Osteoblast (primary cell): Measurements from ENCODE around the gene GAST. TPM values are rescaled to one million over a fixed set of nuclear protein-coding genes. Genes with fewer than 3 reads are reported as not detected.

Experiments used
- DNase-seq: peaks from one replicate; pipeline ENCODE4 v3.0.0; 2011; ENCODE audit warnings: low spot score, mixed read lengths; ENCODE audit not compliant: insufficient read length; ENCODE audit errors: missing footprints
- H2AFZ ChIP-seq: 2 replicates; pipeline ENCODE4 v1.6.0; 2011; ENCODE audit warnings: mild to moderate bottlenecking, low read length
- H3K27ac ChIP-seq: 2 replicates; pipeline ENCODE4 v1.5.1; 2011; ENCODE audit warnings: mild to moderate bottlenecking, low read depth, low read length, moderate library complexity
- H3K27me3 ChIP-seq: 2 replicates; pipeline ENCODE4 v1.6.0; 2012; ENCODE audit warnings: mild to moderate bottlenecking, control low read depth, inconsistent platforms, low read length, moderate library complexity; ENCODE audit not compliant: insufficient read depth
- H3K36me3 ChIP-seq: 2 replicates; pipeline ENCODE4 v1.5.1; 2011; ENCODE audit warnings: mild to moderate bottlenecking, low read length, control low read depth, moderate library complexity; ENCODE audit not compliant: insufficient read depth
- H3K4me1 ChIP-seq: 2 replicates; pipeline ENCODE4 v1.5.1; 2011; ENCODE audit warnings: mild to moderate bottlenecking, low read length, control low read depth, moderate library complexity; ENCODE audit not compliant: insufficient read depth
- H3K4me2 ChIP-seq: 2 replicates; pipeline ENCODE4 v1.6.0; 2011; ENCODE audit warnings: mild to moderate bottlenecking, low read length; ENCODE audit not compliant: insufficient read depth
- H3K4me3 ChIP-seq: fragments of 200-600 bp; sonication (generic); 3 replicates; pipeline ENCODE4 v1.5.1; 2012; ENCODE audit warnings: mild to moderate bottlenecking, low read length, inconsistent platforms; ENCODE audit not compliant: insufficient read depth
- H3K79me2 ChIP-seq: 2 replicates; pipeline ENCODE4 v1.6.0; 2012; ENCODE audit warnings: mild to moderate bottlenecking, low read length, control low read depth, inconsistent platforms; ENCODE audit not compliant: insufficient read depth
- H3K9me3 ChIP-seq: 2 replicates; pipeline ENCODE4 v1.5.1; 2011; ENCODE audit warnings: low read depth, low read length, control low read depth
- H4K20me1 ChIP-seq: 2 replicates; pipeline ENCODE4 v1.6.0; 2012; ENCODE audit warnings: mild to moderate bottlenecking, low read length, control low read depth; ENCODE audit not compliant: insufficient read depth
- CTCF ChIP-seq: IDR thresholded peaks from 2 replicates; pipeline ENCODE4 v1.5.1; 2011; ENCODE audit warnings: mild to moderate bottlenecking, low read depth, low read length, moderate library complexity; ENCODE audit errors: extremely low read depth
- total RNA-seq: library from RNA; depleted of rRNA; stranded (reverse); fragments of >200 nt; gene quantifications from 2 replicates; pipeline ENCODE4 v1.2.3, GENCODE V29; 2012

The GAST gene
- total RNA-seq, 1 donor: not detected

- Histone ChIP-seq H3K27me3 (peaks cover 6% of the 10 kb centered on the region), H3K4me2 (no peak overlapping the region), H3K36me3 (no peaks in the 10 kb centered on the region), H3K9me3 (no peaks in the 10 kb centered on the region), H3K79me2 (no peaks in the 10 kb centered on the region), H3K4me1 (peaks cover 15% of the 10 kb centered on the region), H3K4me3 (no peak overlapping the region), H3K27ac (no peak overlapping the region), H2AFZ (no peak overlapping the region), H4K20me1 (no peaks in the 10 kb centered on the region)
- DNase-seq: no peak
- no peak for TF ChIP-seq CTCF
Measured at GRCh38 chr17:41680426-41681040, 31.6 kb upstream of the GAST start.

- no peak overlapping the region for H3K4me3 ChIP-seq
- H3K4me1 ChIP-seq: peaks cover 15% of the 10 kb centered on the region
- H3K9me3 ChIP-seq: no peaks in the 10 kb centered on the region
- H3K4me2 ChIP-seq: no peak overlapping the region
- no peaks in the 10 kb centered on the region for H3K79me2 ChIP-seq
- H3K36me3 ChIP-seq: no peaks in the 10 kb centered on the region
- H2AFZ ChIP-seq: no peak overlapping the region
- no peak for DNase-seq
- peaks cover 6% of the 10 kb centered on the region for H3K27me3 ChIP-seq
- no peak overlapping the region for H3K27ac ChIP-seq
- no peak for TF ChIP-seq CTCF
- H4K20me1 ChIP-seq: no peaks in the 10 kb centered on the region
Measured at GRCh38 chr17:41681776-41682175, 30.4 kb upstream of the GAST start.

GRCh38 chr17:41682631-41683030 is 29.5 kb upstream of the GAST start:
- Histone ChIP-seq H3K27ac (no peak overlapping the region), H3K9me3 (no peaks in the 10 kb centered on the region), H3K4me1 (peaks cover 15% of the 10 kb centered on the region), H3K36me3 (no peaks in the 10 kb centered on the region), H4K20me1 (no peaks in the 10 kb centered on the region), H2AFZ (no peak overlapping the region), H3K27me3 (peaks cover 6% of the 10 kb centered on the region), H3K4me3 (no peak overlapping the region), H3K4me2 (no peak overlapping the region), H3K79me2 (no peaks in the 10 kb centered on the region)
- no peak for TF ChIP-seq CTCF
- no peak for DNase-seq

- H3K27me3 ChIP-seq: peaks cover 6% of the 10 kb centered on the region
- H4K20me1 ChIP-seq: no peaks in the 10 kb centered on the region
- H3K4me1 ChIP-seq: peaks cover 15% of the 10 kb centered on the region
- H2AFZ ChIP-seq: no peak overlapping the region
- no peaks in the 10 kb centered on the region for H3K36me3 ChIP-seq
- no peaks in the 10 kb centered on the region for H3K79me2 ChIP-seq
- DNase-seq: no peak
- no peaks in the 10 kb centered on the region for H3K9me3 ChIP-seq
- no peak overlapping the region for H3K4me2 ChIP-seq
- H3K27ac ChIP-seq: no peak overlapping the region
- TF ChIP-seq CTCF: no peak
- H3K4me3 ChIP-seq: no peak overlapping the region
Measured at GRCh38 chr17:41683441-41684007, 28.6 kb upstream of the GAST start.
